DOHH2 (cell line): ENCODE data around the gene ZNF714.

Experiments used
- H3F3A ChIP-seq: fragments of 200-600 bp; sonication (generic), shearing (Covaris generic); 2 replicates; pipeline ENCODE4 v1.6.0; 2016; ENCODE audit warnings: antibody characterized with exemption, mild to moderate bottlenecking; ENCODE audit not compliant: control insufficient read depth, insufficient read depth
- H3K27ac ChIP-seq: fragments of 200-600 bp; sonication (generic); 2 replicates; pipeline ENCODE4 v1.5.1; 2014; ENCODE audit warnings: low read depth, mild to moderate bottlenecking, low read length, moderate library complexity
- H3K27me3 ChIP-seq: fragments of 200-600 bp; sonication (generic); 2 replicates; pipeline ENCODE4 v1.6.1; 2014; ENCODE audit warnings: mild to moderate bottlenecking, low read length, mixed read lengths; ENCODE audit not compliant: control insufficient read depth
- H3K36me3 ChIP-seq: fragments of 200-600 bp; sonication (generic); 2 replicates; pipeline ENCODE4 v1.6.1; 2014; ENCODE audit warnings: mild to moderate bottlenecking, low read length, moderate library complexity, mixed read lengths; ENCODE audit not compliant: control insufficient read depth
- H3K4me1 ChIP-seq: fragments of 200-600 bp; sonication (generic); 2 replicates; pipeline ENCODE4 v1.6.1; 2014; ENCODE audit warnings: mild to moderate bottlenecking, low read length, mixed read lengths; ENCODE audit not compliant: control insufficient read depth
- H3K4me2 ChIP-seq: fragments of 200-600 bp; sonication (generic); 2 replicates; pipeline ENCODE4 v1.6.0; 2014; ENCODE audit warnings: mild to moderate bottlenecking, low read length, moderate library complexity
- H3K4me3 ChIP-seq: fragments of 200-600 bp; sonication (generic); 2 replicates; pipeline ENCODE4 v1.5.1; 2014; ENCODE audit warnings: mild to moderate bottlenecking, low read length, mixed read lengths
- H3K79me2 ChIP-seq: fragments of 200-600 bp; sonication (generic); 2 replicates; pipeline ENCODE4 v1.6.1; 2014; ENCODE audit warnings: mild to moderate bottlenecking, low read length, mixed read lengths; ENCODE audit not compliant: control insufficient read depth
- H3K9me2 ChIP-seq: fragments of 200-600 bp; sonication (generic); replicated peaks from 2 replicates; pipeline ENCODE4 v1.6.1; 2014; ENCODE audit warnings: mild to moderate bottlenecking, low read length, mixed read lengths; ENCODE audit not compliant: control insufficient read depth
- H3K9me3 ChIP-seq: fragments of 200-600 bp; sonication (generic); 2 replicates; pipeline ENCODE4 v1.6.1; 2014; ENCODE audit warnings: antibody characterized with exemption, low read length, mixed read lengths; ENCODE audit not compliant: control insufficient read depth, insufficient read depth
- H4K20me1 ChIP-seq: fragments of 200-600 bp; sonication (generic); 2 replicates; pipeline ENCODE4 v1.6.0; 2014; ENCODE audit warnings: low read depth, mild to moderate bottlenecking, antibody characterized with exemption, low read length, moderate library complexity; ENCODE audit not compliant: control insufficient read depth, insufficient read depth
- CTCF ChIP-seq: fragments of 200-600 bp; sonication (generic); IDR thresholded peaks from one replicate; pipeline ENCODE4 v1.5.1; 2014; ENCODE audit warnings: antibody characterized with exemption, mild to moderate bottlenecking, low read depth, low read length; ENCODE audit not compliant: poor library complexity, severe bottlenecking
- EZH2phosphoT487 ChIP-seq: fragments of 200-600 bp; sonication (generic); IDR thresholded peaks from 2 replicates; pipeline ENCODE4 v1.6.1; 2017; ENCODE audit warnings: borderline replicate concordance, mild to moderate bottlenecking, antibody characterized with exemption, low read length, moderate library complexity, mixed read lengths

The ZNF714 gene

DNA sequence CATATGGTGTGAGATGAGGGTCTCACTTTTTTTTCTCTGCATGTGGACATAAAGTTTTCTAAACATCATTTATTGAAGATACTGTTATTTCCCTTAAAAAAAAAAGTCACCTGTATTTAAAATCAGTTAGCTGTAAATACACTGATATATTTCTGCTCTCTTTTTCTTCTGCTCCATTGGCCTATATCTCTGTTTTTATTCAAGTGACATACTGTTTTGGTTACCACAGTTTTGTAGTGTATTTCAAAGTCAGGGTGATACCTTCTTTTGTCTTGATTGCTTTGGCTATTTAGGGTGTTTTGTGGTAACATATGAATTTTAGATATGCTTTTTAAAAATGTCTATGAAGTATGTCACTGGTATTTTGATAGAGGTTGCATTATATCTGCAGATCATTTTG is 44.1 kb downstream of the ZNF714 start:
- Histone ChIP-seq H3K36me3 (no peaks in the 10 kb centered on the region), H3K4me2 (no peak overlapping the region), H3K9me2 (no peaks in the 10 kb centered on the region), H3K9me3 (no peaks in the 10 kb centered on the region; the same call in 1 of the 2 replicates), H4K20me1 (no peaks in the 10 kb centered on the region), H3K4me3 (no peak overlapping the region), H3K27ac (no peak overlapping the region), H3K4me1 (no peaks in the 10 kb centered on the region), H3F3A (no peaks in the 10 kb centered on the region), H3K79me2 (no peaks in the 10 kb centered on the region), H3K27me3 (no peaks in the 10 kb centered on the region)
- TF ChIP-seq EZH2phosphoT487 = no peak
- TF ChIP-seq CTCF = no peak

DNA sequence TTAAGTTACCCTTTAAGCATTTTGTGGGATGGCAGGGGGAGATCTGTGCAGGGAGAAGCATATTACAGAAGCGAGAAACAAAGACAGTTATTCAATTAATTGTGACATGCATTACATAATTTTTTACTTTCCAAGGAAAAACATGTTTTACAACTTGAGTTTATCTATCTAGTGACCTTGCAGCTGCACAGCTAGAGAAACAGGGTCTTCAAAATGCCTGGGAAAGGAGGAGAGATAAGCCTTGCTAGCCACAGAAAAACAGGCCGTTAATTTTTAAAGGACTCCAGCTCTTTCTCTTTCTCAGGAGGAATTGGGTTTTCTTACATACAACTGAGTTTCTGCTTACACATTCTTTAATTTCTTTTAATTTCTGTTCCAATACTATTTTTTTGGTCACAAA is 45.0 kb downstream of the ZNF714 start:
- Histone ChIP-seq H3K4me1 (no peaks in the 10 kb centered on the region), H3K36me3 (no peaks in the 10 kb centered on the region), H3K9me2 (no peaks in the 10 kb centered on the region), H3F3A (no peaks in the 10 kb centered on the region), H3K9me3 (no peaks in the 10 kb centered on the region; the same call in 1 of the 2 replicates), H3K4me2 (no peak overlapping the region), H3K27me3 (no peaks in the 10 kb centered on the region), H4K20me1 (no peaks in the 10 kb centered on the region), H3K79me2 (no peaks in the 10 kb centered on the region), H3K4me3 (no peak overlapping the region), H3K27ac (no peak overlapping the region)
- TF ChIP-seq EZH2phosphoT487 = no peak
- TF ChIP-seq CTCF = no peak

DNA sequence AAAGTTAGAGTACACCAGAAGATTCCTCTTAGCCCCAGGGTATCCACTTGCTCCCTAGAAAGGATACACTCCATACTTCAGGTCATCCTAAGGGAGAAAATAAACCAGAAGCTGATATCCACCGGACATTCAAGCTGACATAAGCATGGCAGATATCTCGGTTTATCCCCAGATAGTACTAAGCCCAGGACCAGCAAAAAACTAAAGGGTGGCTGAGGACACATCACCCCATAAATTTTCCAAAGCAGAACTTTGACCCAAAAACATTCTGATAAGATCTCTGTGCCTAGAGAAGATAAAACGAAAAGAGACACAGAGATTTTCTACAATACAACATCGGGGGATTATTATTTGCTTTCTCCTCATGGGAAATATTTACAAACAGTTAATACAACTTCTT is 45.9 kb downstream of the ZNF714 start:
- no peak overlapping the region for H3K4me2 ChIP-seq
- H3K4me1 ChIP-seq = no peaks in the 10 kb centered on the region
- H3F3A ChIP-seq = no peaks in the 10 kb centered on the region
- H3K9me3 ChIP-seq = no peaks in the 10 kb centered on the region; the same call in 1 of the 2 replicates
- H4K20me1 ChIP-seq = no peaks in the 10 kb centered on the region
- no peak overlapping the region for H3K4me3 ChIP-seq
- H3K27me3 ChIP-seq = no peaks in the 10 kb centered on the region
- H3K79me2 ChIP-seq = no peaks in the 10 kb centered on the region
- H3K36me3 ChIP-seq = no peaks in the 10 kb centered on the region
- no peak overlapping the region for H3K27ac ChIP-seq
- no peak for TF ChIP-seq EZH2phosphoT487
- no peak for TF ChIP-seq CTCF
- H3K9me2 ChIP-seq = no peaks in the 10 kb centered on the region
